Activated CD8-positive, alpha-beta memory T cell treated with anti-CD3 and anti-CD28 coated beads for 24 hours (primary cell): ENCODE results near the gene ANKRD28.
"Not testable (repeated sequence)": the region's sequence is repeated elsewhere in the genome, so short reads cannot be mapped to it uniquely, and the experiment has no call there.

Experiments
- DNase-seq: peaks from one replicate; pipeline ENCODE4 v3.0.0-alpha.2; 2020

ANKRD28 gene

GRCh38 chr3:15769256-15769915, 28.4 kb downstream of the ANKRD28 start:
- no peak for DNase-seq

GRCh38 chr3:15768421-15769255, 29.1 kb downstream of the ANKRD28 start:
- DNase-seq, result no peak

- DNase-seq, result no peak
Observed at GRCh38 chr3:15766406-15766805, 31.4 kb downstream of the ANKRD28 start.

- DNase-seq, result no peak
Observed at GRCh38 chr3:15758295-15758694, 39.5 kb downstream of the ANKRD28 start.

- no peak for DNase-seq
Observed at GRCh38 chr3:15757824-15758223, 40.0 kb downstream of the ANKRD28 start.

GRCh38 chr3:15756505-15756904, 41.3 kb downstream of the ANKRD28 start:
- DNase-seq, result no peak

GRCh38 chr3:15755780-15756179, 42.0 kb downstream of the ANKRD28 start:
- DNase-seq, result no peak

GRCh38 chr3:15755181-15755580, 42.6 kb downstream of the ANKRD28 start:
- DNase-seq, result no peak

- no peak for DNase-seq
Observed at GRCh38 chr3:15754047-15754446, 43.7 kb downstream of the ANKRD28 start.

- no peak for DNase-seq
Observed at GRCh38 chr3:15753056-15753710, 44.6 kb downstream of the ANKRD28 start.

GRCh38 chr3:15750879-15751278, 46.9 kb downstream of the ANKRD28 start:
- DNase-seq, result no peak

GRCh38 chr3:15750143-15750542, 47.6 kb downstream of the ANKRD28 start:
- DNase-seq, result no peak

- not testable (repeated sequence) for DNase-seq
Observed at GRCh38 chr3:15745896-15746295, 51.9 kb downstream of the ANKRD28 start.

GRCh38 chr3:15744176-15744575, 53.6 kb downstream of the ANKRD28 start:
- no peak for DNase-seq

- DNase-seq, result no peak
Observed at GRCh38 chr3:15743587-15744009, 54.2 kb downstream of the ANKRD28 start.

GRCh38 chr3:15742236-15742635, 55.5 kb downstream of the ANKRD28 start:
- DNase-seq, result not testable (repeated sequence)

- not testable (repeated sequence) for DNase-seq
Observed at GRCh38 chr3:15738616-15739005, 59.2 kb downstream of the ANKRD28 start.

GRCh38 chr3:15731024-15731423, 66.8 kb downstream of the ANKRD28 start:
- no peak for DNase-seq

- no peak for DNase-seq
Observed at GRCh38 chr3:15728766-15729165, 69.0 kb downstream of the ANKRD28 start.

GRCh38 chr3:15726881-15727280, 70.9 kb downstream of the ANKRD28 start:
- no peak for DNase-seq

GRCh38 chr3:15726043-15726442, 71.7 kb downstream of the ANKRD28 start:
- no peak for DNase-seq

GRCh38 chr3:15724446-15724845, 73.3 kb downstream of the ANKRD28 start:
- DNase-seq, result no peak

GRCh38 chr3:15723624-15723884, 74.2 kb downstream of the ANKRD28 start:
- no peak for DNase-seq
